ENCODE results near the gene SRSF6.
"Not testable (repeated sequence)": the region's sequence is repeated elsewhere in the genome, so short reads cannot be mapped to it uniquely, and the experiment has no call there.

DNA sequence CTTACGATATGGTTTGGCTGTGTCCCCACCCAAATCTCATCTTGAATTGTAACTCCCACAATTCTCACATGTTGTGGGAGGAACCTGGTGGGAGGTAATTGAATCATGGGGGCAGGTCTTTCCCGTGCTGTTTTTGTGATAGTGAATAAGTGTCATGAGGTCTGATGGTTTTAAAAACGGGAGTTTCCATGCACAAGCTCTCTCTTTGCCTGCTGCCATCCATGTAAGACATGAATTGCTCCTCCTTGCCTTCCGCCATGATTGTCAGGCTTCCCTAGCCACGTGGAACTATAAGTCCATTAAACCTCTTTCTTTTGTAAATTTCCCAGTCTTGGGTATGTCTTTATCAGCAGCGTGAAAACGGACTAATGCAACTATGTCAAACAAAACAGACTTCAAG is 36.8 kb upstream of the SRSF6 start:
- TF ChIP-seq, protein P1, sequence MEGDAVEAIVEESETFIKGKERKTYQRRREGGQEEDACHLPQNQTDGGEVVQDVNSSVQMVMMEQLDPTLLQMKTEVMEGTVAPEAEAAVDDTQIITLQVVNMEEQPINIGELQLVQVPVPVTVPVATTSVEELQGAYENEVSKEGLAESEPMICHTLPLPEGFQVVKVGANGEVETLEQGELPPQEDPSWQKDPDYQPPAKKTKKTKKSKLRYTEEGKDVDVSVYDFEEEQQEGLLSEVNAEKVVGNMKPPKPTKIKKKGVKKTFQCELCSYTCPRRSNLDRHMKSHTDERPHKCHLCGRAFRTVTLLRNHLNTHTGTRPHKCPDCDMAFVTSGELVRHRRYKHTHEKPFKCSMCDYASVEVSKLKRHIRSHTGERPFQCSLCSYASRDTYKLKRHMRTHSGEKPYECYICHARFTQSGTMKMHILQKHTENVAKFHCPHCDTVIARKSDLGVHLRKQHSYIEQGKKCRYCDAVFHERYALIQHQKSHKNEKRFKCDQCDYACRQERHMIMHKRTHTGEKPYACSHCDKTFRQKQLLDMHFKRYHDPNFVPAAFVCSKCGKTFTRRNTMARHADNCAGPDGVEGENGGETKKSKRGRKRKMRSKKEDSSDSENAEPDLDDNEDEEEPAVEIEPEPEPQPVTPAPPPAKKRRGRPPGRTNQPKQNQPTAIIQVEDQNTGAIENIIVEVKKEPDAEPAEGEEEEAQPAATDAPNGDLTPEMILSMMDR (IDR thresholded peaks at IDR 0.05; ENCODE audit: low read length): not testable (repeated sequence)
- not testable (repeated sequence) for TF ChIP-seq EZH2 (IDR thresholded peaks at IDR 0.05; ENCODE audit: borderline replicate concordance, low read length)
